CD4-positive, CD25-positive, alpha-beta regulatory T cell (primary cell): ENCODE measurements around the gene NELFCD. TPM values are rescaled to one million over a fixed set of nuclear protein-coding genes. Genes with fewer than 3 reads are reported as not detected.
"Not testable (repeated sequence)": the region's sequence is repeated elsewhere in the genome, so short reads cannot be mapped to it uniquely, and the experiment has no call there.

Experiments used
- ATAC-seq, 2 donors: fragments of 150-1000 bp; cut with Tn5 transposase; one replicate each; pipeline ENCODE4 v1.10.0; 2021; ENCODE audit warnings: low read depth in 2 of 2, moderate number of reproducible peaks in 2 of 2, moderate library complexity in 1 of 2
- DNase-seq, 3 donors: peaks; one replicate each; pipeline versions ENCODE4 v3.0.0 to v3.0.0-alpha.2; 2012 to 2022; ENCODE audit warnings: mixed read lengths in 1 of 3
- H3K27ac ChIP-seq: one replicate; pipeline ENCODE4 v1.7.0; 2013; ENCODE audit warnings: mild to moderate bottlenecking, low read length; ENCODE audit not compliant: insufficient read depth, poor library complexity, severe bottlenecking
- H3K27me3 ChIP-seq: one replicate; pipeline ENCODE4 v1.7.0; 2013; ENCODE audit warnings: low read length; ENCODE audit not compliant: control insufficient read depth, insufficient read depth
- H3K36me3 ChIP-seq: one replicate; pipeline ENCODE4 v1.7.0; 2013; ENCODE audit warnings: mild to moderate bottlenecking, low read length, moderate library complexity; ENCODE audit not compliant: control insufficient read depth, insufficient read depth
- H3K4me1 ChIP-seq: 2 replicates; pipeline ENCODE4 v1.7.0; 2013; ENCODE audit warnings: mild to moderate bottlenecking, low read length; ENCODE audit not compliant: insufficient read depth, control insufficient read depth, poor library complexity, severe bottlenecking
- H3K4me3 ChIP-seq: one replicate; pipeline ENCODE4 v1.7.0; 2013; ENCODE audit warnings: low read depth, mild to moderate bottlenecking, low read length, moderate library complexity
- H3K9me3 ChIP-seq, 2 experiments: 1 replicate in 1 of 2; 2 replicates in 1 of 2; pipeline ENCODE4 v1.7.0; 2013; ENCODE audit warnings: low read length in 2 of 2, mild to moderate bottlenecking in 1 of 2, moderate library complexity in 1 of 2; ENCODE audit not compliant: control insufficient read depth in 2 of 2
- H3K27ac Mint-ChIP-seq, 3 donors: one replicate each; pipeline ENCODE4 v1.8.0; 2020 to 2022; ENCODE audit warnings: mild to moderate bottlenecking in 3 of 3, mixed read lengths in 3 of 3, moderate library complexity in 2 of 3
- H3K27me3 Mint-ChIP-seq: one replicate; pipeline ENCODE4 v1.8.0; 2022; ENCODE audit warnings: mild to moderate bottlenecking, mixed read lengths
- H3K36me3 Mint-ChIP-seq: one replicate; pipeline ENCODE4 v1.8.0; 2020; ENCODE audit warnings: mixed read lengths
- H3K4me1 Mint-ChIP-seq, 4 donors: one replicate each; pipeline ENCODE4 v1.8.0; 2020 to 2022; ENCODE audit warnings: mixed read lengths in 4 of 4, mild to moderate bottlenecking in 1 of 4
- H3K4me3 Mint-ChIP-seq, 4 donors: one replicate each; pipeline ENCODE4 v1.8.0; 2020 to 2022; ENCODE audit warnings: mild to moderate bottlenecking in 4 of 4, mixed read lengths in 4 of 4, moderate library complexity in 3 of 4
- H3K9me3 Mint-ChIP-seq, 7 donors: one replicate each; pipeline ENCODE4 v1.8.0; 2020 to 2022; ENCODE audit warnings: mixed read lengths in 7 of 7, mild to moderate bottlenecking in 3 of 7, moderate library complexity in 2 of 7
- polyA plus RNA-seq, 4 donors: library from polyadenylated mRNA; unstranded; fragments of 300-500 nt; fragmentation: Illumina TruSeq; gene quantifications; one replicate each; pipeline ENCODE4 v1.2.3, GENCODE V29; 2021
- total RNA-seq: library from RNA; stranded (reverse); gene quantifications from one replicate; pipeline ENCODE4 v1.2.3, GENCODE V29; 2022

NELFCD gene
- total and polyA plus RNA-seq, 5 donors from 2014 or later = 58.6 to 68.2 (median 60.1) TPM

DNA sequence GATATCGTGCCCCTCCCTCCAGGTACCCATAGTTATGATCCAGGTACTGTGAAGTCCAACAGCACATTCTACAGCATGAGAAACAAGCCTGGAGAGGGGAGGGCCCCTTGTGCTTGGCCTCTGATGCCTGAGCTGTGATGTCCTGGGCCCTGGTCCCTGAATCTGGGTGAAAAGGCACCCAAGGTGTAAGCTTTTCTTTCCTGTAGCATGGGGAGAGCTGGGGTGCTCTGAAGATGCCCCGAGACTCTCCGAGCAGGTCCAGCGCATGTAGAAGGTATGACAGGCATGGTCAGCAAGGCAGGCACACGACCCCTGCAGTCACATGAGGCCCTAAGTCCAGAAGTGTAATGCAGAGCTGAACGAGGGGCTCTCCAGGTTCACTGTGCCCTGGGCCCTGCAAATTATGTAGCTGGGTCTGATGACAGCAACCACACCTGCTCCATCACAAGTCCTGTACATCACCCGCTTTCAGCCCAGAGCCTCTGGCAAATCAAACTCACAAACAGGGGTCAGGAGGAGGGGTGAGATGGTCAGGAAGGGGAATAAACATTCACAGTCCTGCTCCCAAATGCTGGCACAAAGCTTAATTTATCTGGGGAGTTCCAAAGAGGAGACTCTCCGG lies 27.8 kb downstream of the NELFCD start:
- peaks cover 0 to 1% (median 0%) of the 10 kb centered on the region in 7 donors for H3K9me3 Mint-ChIP-seq
- H3K36me3 ChIP-seq = no peaks in the 10 kb centered on the region
- DNase-seq (no peak), ATAC-seq (no peak)
- no peaks in the 10 kb centered on the region for H3K36me3 Mint-ChIP-seq
- no peak overlapping the region for H3K4me3 ChIP-seq
- peaks cover 5 to 49% (median 38%) of the 10 kb centered on the region in 4 donors for H3K4me1 Mint-ChIP-seq
- H3K4me3 Mint-ChIP-seq = peak overlapping the region in 2 of 4 donors; percentile 44 to 73
- H3K27me3 Mint-ChIP-seq = peaks cover 4% of the 10 kb centered on the region
- H3K27me3 ChIP-seq = no peaks in the 10 kb centered on the region
- H3K4me1 ChIP-seq = peaks cover 37% of the 10 kb centered on the region
- no peak overlapping the region for H3K27ac ChIP-seq
- H3K9me3 ChIP-seq = no peaks in the 10 kb centered on the region
- no peak overlapping the region for H3K27ac Mint-ChIP-seq

DNA sequence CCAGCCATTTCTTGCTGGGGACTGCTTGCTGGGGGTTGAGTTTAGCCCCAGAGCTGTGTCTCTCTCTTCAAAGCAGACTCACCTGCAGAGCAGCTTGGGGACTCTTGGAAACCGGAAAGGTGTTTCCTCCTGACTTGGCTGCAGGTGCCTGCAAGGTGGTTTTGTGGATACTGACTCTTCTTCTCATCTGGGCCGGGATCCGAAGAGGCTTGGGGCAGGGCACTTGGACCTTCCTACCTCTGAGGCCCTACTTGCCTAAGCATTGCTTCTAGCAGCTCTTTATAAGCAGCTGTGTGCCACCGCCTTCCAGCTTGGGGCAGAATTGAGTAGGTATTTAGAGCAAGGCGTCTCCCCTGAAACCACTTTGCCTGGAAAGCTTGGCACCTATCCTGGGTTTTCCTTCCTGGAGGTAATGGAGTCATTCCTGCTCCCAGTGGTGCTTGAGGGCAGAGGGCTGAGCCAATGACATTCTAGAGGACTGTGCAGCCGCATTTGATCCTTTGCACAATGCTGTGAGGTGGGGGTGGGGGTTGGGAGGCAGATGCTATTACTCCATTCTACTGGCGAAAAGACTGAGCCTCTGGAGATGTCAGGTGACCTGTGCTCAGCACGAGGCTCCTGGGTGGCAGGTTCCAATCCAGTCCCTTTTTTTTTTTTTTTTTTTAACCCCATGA lies 29.4 kb downstream of the NELFCD start:
- H3K27me3 ChIP-seq = no peaks in the 10 kb centered on the region
- H3K9me3 ChIP-seq = no peaks in the 10 kb centered on the region
- H3K36me3 ChIP-seq = no peaks in the 10 kb centered on the region
- ATAC-seq (no peak), DNase-seq (no peak)
- H3K4me3 ChIP-seq = no peak overlapping the region
- peaks cover 27% of the 10 kb centered on the region for H3K4me1 ChIP-seq
- H3K27ac ChIP-seq = no peak overlapping the region
- Mint-ChIP-seq H3K9me3 (no peaks in the 10 kb centered on the region), H3K36me3 (peaks cover 5% of the 10 kb centered on the region), H3K27ac (no peak overlapping the region), H3K27me3 (peaks cover 4% of the 10 kb centered on the region), H3K4me1 (peaks cover 11 to 40% (median 30%) of the 10 kb centered on the region in 4 donors), H3K4me3 (peak overlapping the region in 2 of 4 donors; percentile 34 to 70)

DNA sequence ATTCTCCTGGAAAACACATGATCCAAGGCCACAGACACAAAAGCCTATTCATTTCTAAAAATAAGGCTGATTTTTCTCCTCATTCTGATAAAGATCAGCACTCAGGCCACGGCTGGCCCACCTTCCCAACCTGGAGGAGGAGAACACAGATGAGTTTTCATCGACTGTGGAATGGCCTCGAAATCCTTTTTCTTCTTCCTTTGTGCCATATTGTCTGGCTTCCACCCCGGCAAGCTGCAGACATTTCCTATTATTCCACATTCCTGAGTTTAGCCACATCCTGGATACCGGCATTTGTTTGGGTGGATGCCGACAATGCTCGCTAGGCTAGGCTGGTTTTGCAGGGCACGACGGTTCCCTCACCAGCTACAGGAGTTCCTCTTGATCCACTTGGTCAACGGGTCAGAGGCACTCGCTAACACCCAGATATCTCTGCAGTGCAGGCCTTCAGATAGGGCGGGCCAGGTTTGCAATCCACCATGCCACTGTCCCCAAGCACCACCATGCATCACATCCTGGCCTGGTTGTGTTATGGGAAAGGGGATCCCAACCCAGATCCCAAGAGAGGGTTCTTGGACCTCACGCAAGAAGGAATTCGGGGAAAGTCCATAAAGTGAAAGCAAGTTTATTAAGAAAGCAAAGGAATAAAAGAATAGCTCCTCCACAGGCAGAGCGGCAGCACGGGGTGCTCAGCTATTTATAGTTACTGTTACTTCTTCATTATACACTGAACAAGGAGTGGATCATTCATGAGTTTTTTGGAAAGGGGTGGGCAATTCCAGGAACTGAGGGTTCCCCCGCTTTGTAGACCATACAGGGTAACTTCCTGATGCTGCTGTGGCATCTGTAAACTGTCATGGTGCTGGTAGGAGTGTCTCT lies 30.2 kb downstream of the NELFCD start:
- no peak overlapping the region for H3K27ac ChIP-seq
- H3K36me3 Mint-ChIP-seq = peaks cover 5% of the 10 kb centered on the region
- H3K9me3 Mint-ChIP-seq = no peaks in the 10 kb centered on the region
- peaks cover 4% of the 10 kb centered on the region for H3K27me3 Mint-ChIP-seq
- no peak overlapping the region for H3K4me3 ChIP-seq
- H3K4me1 ChIP-seq = peaks cover 20% of the 10 kb centered on the region
- no peaks in the 10 kb centered on the region for H3K36me3 ChIP-seq
- DNase-seq (peak in 1 of 3 donors; percentile 82), ATAC-seq (peak; percentile 38 to 41)
- no peaks in the 10 kb centered on the region for H3K27me3 ChIP-seq
- H3K9me3 ChIP-seq = no peaks in the 10 kb centered on the region
- H3K4me1 Mint-ChIP-seq = peaks cover 11 to 36% (median 27%) of the 10 kb centered on the region in 4 donors
- H3K27ac Mint-ChIP-seq = no peak overlapping the region
- peak overlapping the region in 2 of 4 donors; percentile 15 to 27 for H3K4me3 Mint-ChIP-seq

DNA sequence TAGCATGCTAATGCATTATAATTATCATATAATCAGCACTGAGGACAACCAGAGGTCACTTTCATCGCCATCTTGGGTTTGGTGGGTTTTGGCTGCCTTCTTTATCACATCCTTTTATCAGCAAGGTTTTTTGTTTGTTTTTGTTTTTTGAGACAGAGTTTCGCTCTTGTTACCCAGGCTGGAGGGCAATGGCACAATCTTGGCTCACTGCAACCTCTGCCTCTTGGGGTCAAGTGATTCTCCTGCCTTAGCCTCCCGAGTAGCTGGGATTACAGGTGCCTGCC lies 30.8 kb downstream of the NELFCD start:
- not testable (repeated sequence) for DNase-seq, H3K4me3 ChIP-seq, H3K9me3 Mint-ChIP-seq, H3K36me3 ChIP-seq, H3K27ac ChIP-seq, H3K36me3 Mint-ChIP-seq, H3K9me3 ChIP-seq, ATAC-seq, H3K27me3 ChIP-seq, H3K27ac Mint-ChIP-seq, H3K27me3 Mint-ChIP-seq
- H3K4me3 Mint-ChIP-seq = peak overlapping the region in 2 of 4 donors; percentile 15 to 63
- H3K4me1 Mint-ChIP-seq = peaks cover 11 to 41% (median 32%) of the 10 kb centered on the region in 4 donors
- peaks cover 22% of the 10 kb centered on the region for H3K4me1 ChIP-seq

DNA sequence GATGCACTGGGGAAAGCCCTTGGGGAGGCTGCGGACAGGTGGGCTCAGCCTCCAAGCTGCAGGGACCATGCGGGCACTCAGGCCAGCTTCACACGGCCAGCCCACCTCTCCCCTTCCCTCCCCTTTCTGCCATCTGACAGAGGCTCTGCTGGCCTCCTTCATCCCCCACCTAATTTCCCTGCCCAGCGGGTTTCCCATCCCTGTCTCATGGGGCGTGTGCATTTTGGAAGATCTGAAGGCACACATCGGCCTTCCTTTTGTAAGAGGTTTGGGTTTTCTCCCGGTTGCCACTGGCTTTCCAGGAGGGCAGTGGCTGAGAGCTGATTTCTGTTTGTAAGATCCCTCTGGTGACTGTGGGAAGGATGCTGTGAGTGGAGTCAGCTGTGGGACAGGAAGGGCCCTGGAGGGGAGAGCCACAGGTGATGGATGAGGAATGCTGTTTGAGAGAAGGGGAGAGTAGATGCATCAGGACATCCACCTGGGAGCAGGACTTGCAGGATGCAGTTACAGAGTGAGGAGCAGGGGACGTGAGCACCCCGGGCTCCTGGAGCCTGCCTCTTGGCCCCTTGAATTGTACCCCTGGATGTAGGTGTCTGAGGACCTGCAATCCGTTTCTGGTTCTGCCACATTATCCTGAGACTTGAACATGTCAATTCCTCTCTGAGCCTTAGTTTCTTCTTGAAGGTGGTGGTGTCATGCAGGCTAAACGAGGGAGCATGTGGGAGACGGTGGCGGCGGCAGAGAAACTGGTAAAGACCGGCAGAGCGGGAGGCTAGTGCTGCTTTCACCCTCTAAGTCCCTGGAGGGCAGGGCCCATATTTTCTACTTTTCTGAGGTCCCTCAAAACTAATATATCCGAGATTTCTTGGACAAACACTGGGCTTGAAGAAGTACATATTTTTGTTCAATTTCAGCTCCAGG lies 32.2 kb downstream of the NELFCD start:
- no peak overlapping the region for H3K27ac ChIP-seq
- H3K36me3 Mint-ChIP-seq = peaks cover 5% of the 10 kb centered on the region
- peaks cover 11 to 52% (median 38%) of the 10 kb centered on the region in 4 donors for H3K4me1 Mint-ChIP-seq
- H3K4me3 Mint-ChIP-seq = peak overlapping the region in 2 of 4 donors; percentile 28 to 42
- no peaks in the 10 kb centered on the region for H3K9me3 ChIP-seq
- H3K27me3 Mint-ChIP-seq = peaks cover 4% of the 10 kb centered on the region
- H3K9me3 Mint-ChIP-seq = no peaks in the 10 kb centered on the region
- DNase-seq (no peak), ATAC-seq (no peak)
- H3K36me3 ChIP-seq = no peaks in the 10 kb centered on the region
- no peak overlapping the region for H3K4me3 ChIP-seq
- peaks cover 24% of the 10 kb centered on the region for H3K4me1 ChIP-seq
- no peaks in the 10 kb centered on the region for H3K27me3 ChIP-seq
- H3K27ac Mint-ChIP-seq = peak overlapping the region in 2 of 3 donors; percentile 31 to 34

DNA sequence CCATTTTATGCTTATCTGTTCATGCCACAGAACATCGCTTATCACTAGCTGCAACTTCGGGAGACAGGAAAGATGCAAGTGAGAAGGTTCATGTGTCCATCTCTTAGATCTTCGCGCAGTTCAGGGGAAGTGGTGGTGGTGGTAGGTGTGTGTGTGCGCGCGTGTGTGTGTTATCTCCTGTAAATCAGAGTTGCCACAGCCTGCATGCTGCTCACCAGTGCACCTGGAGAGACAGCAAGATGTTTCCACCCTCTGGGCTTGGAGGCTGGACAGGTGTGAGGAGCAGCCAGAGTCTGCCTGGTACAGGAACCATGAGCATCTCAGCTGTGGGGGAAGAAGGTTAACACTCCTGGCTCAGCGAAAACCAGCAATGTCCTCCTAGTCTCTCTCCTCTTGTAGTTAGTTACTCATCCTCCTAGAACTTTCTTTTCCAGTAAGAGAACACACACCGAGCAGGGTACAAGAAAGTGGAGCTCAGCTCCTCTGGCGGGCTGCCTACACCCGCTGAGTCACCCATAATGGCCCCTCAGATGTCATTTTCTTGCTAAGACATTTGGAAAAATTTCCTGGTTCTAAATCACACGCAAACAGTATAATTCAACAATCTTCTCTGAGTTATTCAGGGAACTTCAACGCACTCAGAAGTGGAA lies 33.0 kb downstream of the NELFCD start:
- H3K27me3 Mint-ChIP-seq = peaks cover 4% of the 10 kb centered on the region
- H3K4me3 ChIP-seq = no peak overlapping the region
- H3K4me1 Mint-ChIP-seq = peaks cover 11 to 54% (median 38%) of the 10 kb centered on the region in 4 donors
- H3K9me3 ChIP-seq = no peaks in the 10 kb centered on the region
- H3K27ac Mint-ChIP-seq = no peak overlapping the region
- no peaks in the 10 kb centered on the region for H3K9me3 Mint-ChIP-seq
- H3K4me3 Mint-ChIP-seq = peak overlapping the region in 1 of 4 donors; percentile 42
- peak in 1 of 2 donors; percentile 51 for ATAC-seq
- peaks cover 5% of the 10 kb centered on the region for H3K36me3 Mint-ChIP-seq
- no peaks in the 10 kb centered on the region for H3K27me3 ChIP-seq
- DNase-seq = peak in 2 of 3 donors; percentile 12 to 61
- H3K36me3 ChIP-seq = no peaks in the 10 kb centered on the region
- H3K27ac ChIP-seq = no peak overlapping the region
- H3K4me1 ChIP-seq = peaks cover 24% of the 10 kb centered on the region
